ENCODE data around the gene DKK3.
A peak's percentile ranks its signal among the peaks of the same experiment; 100 is the strongest.

The DKK3 gene

GRCh38 chr11:12031856-12032544 is 23.6 kb upstream of the DKK3 start:
- FAIRE-seq, result no peak

GRCh38 chr11:12029738-12030363 is 21.4 kb upstream of the DKK3 start:
- no peak for DNase-seq (ENCODE audit: extremely low spot score, insufficient read length, low read depth)

More at GRCh38 chr11:12031856-12032544, 23.6 kb upstream of the DKK3 start:
- DNase-seq (ENCODE audit: extremely low spot score, insufficient read length, low read depth), result no peak

GRCh38 chr11:12029119-12029518 is 20.7 kb upstream of the DKK3 start:
- FAIRE-seq (no peak), DNase-seq (ENCODE audit: extremely low spot score, insufficient read length, low read depth) (no peak)

More at GRCh38 chr11:12029738-12030363, 21.4 kb upstream of the DKK3 start:
- no peak for FAIRE-seq

DNA sequence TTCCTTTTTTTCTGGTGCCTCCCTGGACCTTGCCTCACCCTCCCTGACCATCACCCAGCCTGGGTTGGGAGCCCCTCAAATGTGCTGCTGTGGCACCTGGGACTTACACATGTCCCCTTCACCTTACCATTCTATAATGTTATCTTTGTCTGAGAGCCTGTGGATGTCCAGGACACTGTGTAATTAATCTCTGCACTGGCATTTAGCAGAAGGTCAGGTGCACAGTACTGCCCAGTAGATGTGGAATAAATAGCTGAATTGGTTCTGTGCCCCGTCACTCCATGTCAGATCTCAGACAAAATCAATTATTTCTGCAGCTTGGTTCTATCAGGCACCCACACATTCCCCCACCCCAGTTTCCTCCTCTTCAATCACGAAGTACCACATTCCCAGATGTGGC is 19.9 kb upstream of the DKK3 start:
- no peak for DNase-seq (ENCODE audit: extremely low spot score, insufficient read length, low read depth)
- FAIRE-seq, result no peak

- no peak for DNase-seq (ENCODE audit: extremely low spot score, insufficient read length, low read depth)
- FAIRE-seq, result peak; percentile 21
Measured at GRCh38 chr11:12026331-12027211, 18.1 kb upstream of the DKK3 start.

GRCh38 chr11:12024254-12024926 is 16.0 kb upstream of the DKK3 start:
- no peak for FAIRE-seq
- DNase-seq (ENCODE audit: extremely low spot score, insufficient read length, low read depth), result no peak

- no peak for DNase-seq (ENCODE audit: extremely low spot score, insufficient read length, low read depth)
- no peak for FAIRE-seq
Measured at GRCh38 chr11:12023015-12023414, 14.6 kb upstream of the DKK3 start.

DNA sequence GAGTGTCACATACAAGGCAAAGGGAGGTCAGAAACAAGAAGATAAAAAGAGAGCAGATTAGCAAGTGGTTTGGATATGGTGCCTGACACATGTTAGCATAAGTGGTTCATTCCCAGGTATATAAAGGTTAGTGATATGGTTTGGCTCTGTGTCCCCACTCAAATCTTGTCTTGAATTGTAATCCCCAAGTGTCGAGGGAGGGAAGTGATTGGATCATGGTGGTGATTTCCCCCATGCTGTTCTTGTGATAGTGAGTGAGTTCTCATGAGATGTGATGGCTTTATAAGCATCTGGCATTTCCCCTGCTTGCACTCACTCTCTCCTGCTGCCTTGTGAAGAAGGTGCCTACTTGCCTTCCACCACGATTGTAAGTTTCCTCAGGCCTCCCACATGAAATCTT is 12.1 kb upstream of the DKK3 start:
- FAIRE-seq, result no peak

DNA sequence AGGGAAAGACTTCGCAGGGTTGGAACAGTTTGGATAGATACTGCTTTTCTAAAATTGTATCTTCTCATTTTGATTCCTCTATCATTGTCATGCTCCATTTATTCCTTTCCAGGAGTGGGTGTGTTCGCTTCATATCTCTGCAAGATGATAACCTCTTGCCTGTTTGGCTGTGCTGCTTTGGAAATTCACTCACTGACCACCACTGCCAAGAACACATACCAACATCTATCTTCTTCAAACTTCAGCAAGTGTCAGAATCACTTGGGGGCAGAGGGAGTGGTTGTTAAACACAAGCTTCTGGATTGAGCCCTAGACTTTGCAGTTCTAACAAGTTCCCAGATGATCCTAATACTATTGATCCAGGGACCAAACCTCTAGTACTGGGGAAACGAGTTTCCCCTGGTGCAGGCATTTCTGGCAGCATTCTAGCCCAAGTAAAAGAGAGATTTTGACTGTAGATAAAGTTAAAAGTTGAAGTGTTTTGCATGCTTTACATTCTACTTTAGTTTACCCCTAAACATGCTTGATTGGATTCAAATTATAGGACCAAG is 11.5 kb upstream of the DKK3 start:
- FAIRE-seq, result no peak

More for the DNA sequence above, 12.1 kb upstream of the DKK3 start:
- DNase-seq (ENCODE audit: extremely low spot score, insufficient read length, low read depth), result no peak

DNA sequence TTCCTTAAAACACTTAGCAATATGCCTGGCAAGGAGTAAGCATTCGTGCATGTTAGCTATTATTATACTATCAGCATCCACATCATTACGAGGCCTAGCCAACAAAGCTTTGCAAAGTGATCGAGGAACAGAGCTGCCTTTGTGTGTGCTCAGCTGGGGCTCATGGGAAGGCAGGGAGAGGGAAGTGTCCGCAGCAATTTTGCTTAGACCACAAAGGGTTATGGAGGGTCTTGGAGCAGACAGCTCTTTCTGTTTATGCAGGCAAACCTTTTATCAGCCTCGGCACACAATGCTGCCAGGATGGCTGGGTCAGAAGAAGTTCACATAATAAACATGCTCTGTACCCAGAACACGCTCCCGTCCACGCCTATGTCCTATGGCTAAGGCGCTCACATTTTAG is 10.9 kb upstream of the DKK3 start:
- DNase-seq (ENCODE audit: extremely low spot score, insufficient read length, low read depth) (no peak), FAIRE-seq (no peak)

More for the DNA sequence above, 11.5 kb upstream of the DKK3 start:
- DNase-seq (ENCODE audit: extremely low spot score, insufficient read length, low read depth), result no peak

DNA sequence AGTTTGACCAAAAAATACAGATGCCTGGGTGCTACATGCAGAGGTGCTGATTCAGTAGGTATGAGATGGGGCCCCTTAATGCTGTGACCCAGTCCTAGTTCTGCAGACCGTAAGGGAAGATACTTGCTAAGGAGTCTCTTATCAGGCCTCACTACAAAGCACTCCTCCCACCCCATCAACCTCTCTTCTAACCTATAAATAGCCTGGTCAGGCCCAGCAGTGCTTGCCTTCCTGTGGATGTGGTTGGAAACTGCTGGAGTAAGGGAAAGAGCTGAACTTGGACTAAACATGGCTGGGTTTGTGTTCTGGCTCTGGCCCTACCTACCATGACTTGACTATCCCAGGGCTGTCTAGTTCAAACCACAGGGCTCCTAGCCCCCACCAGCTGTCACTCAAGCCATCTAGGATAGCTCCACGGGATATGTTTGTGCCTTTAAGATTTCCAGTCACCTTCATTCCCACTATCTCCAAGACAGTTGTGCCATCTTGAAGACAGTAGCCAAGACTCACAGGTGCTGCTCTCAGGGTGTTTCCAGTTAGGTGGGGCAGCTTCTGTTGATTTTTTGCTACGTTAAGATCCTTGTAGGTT is 9.5 kb upstream of the DKK3 start:
- no peak for FAIRE-seq
- no peak for DNase-seq (ENCODE audit: extremely low spot score, insufficient read length, low read depth)

DNA sequence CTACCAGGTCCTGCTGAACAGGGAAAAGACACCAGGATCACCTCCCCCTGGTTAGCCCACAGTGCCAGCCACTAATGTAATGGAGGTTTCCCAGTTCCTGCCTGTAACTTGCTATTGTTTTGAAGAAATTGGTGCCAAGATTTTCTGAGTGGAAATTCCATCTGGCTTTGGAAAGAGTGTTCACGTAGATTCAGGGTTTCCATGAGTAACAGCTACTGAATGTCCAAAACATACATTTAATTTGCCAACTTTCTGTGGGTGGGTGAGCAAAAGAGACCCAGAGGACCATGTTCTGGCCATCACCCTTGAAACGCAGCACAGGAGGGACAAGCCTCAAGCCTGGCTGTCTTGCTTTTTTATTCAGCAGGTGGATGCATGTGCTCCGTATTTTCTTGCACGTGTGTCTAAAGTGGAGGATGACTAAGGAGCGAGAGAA is 8.8 kb upstream of the DKK3 start:
- DNase-seq (ENCODE audit: extremely low spot score, insufficient read length, low read depth) (no peak), FAIRE-seq (no peak)

GRCh38 chr11:12016246-12016645 is 7.8 kb upstream of the DKK3 start:
- no peak for FAIRE-seq
- no peak for DNase-seq (ENCODE audit: extremely low spot score, insufficient read length, low read depth)

DNA sequence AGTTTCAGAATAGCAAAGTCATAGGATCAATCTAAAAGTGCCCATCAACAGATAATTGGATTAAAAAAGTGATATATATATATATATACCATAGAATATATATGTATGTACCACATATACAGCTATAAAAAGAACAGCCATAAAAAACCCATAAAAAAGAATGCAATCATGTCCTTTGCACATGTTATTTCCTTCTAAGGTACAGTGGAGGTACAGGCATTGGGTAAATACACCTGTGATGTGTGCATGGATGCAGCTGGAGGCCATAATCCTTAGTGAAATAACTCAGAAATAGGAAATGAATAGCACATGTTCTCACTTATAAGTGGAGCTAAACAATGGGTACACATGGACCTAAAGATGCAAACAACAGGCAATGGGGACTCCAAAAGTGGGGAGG is 7.1 kb upstream of the DKK3 start:
- FAIRE-seq (no peak), DNase-seq (ENCODE audit: extremely low spot score, insufficient read length, low read depth) (no peak)

- DNase-seq (ENCODE audit: extremely low spot score, insufficient read length, low read depth) (no peak), FAIRE-seq (no peak)
Measured at GRCh38 chr11:12013781-12014180, 5.4 kb upstream of the DKK3 start.

- FAIRE-seq (no peak), DNase-seq (ENCODE audit: extremely low spot score, insufficient read length, low read depth) (no peak)
Measured at GRCh38 chr11:12009617-12010321, 1.3 kb upstream of the DKK3 start.

DNA sequence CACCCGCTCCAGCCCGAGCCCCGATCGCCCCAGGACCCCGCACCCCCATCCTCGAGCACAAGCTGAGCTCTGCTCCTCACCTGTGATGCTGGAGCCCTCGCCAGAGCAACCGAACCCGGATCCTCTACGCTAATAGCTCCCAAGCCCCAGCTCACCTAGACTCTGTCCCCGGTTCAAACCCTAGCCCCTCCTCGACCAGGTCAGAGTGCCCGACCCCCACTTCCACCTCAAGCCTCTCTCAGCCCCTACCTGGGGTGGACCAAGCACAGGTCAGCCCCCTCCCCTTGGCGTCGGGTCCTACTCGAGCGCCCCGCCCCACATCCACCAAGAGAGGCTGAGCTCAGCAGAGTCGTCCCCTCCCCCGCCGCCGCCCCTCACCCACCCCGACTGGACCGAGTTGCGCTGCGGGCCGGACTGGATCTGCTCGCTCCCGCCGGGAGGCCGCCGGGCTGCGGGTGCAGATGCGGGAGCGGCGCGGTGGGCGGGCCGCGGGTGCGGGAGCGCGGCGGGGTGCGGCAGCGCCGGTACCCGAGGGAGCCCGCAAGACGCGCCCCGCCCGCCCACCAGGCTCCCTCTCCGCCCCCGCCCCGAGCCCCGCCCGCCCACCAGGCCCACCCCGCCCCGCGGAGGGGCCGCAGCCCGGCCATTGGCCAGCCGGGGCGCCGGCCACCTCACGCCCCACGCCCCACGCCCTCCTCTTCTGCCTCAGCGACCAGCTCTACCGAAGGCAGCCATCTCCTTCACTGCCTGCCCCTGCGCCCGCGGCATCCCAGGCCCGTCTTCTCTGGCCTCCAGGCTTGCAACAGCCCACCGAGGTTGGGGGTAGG is 577 bp upstream of the DKK3 start:
- DNase-seq (ENCODE audit: extremely low spot score, insufficient read length, low read depth) (no peak), FAIRE-seq (no peak)

DNA sequence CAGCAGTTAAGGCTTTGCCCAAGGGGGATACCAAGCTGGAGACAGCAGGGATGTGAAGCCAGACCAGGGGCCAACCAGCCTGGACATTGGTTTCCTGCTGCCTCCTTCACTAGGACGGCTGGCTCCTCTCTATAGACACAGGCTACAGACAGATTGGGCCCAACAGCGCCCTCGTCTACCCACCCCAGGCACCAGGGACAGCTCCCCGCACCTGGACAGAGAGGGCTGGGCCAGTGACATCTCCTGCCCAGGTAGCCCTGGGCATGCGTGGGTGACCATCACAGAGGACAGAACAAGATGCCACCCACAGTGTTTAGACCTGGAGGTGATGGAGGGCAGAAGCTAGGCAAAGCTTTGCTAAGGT is 1.2 kb downstream of the DKK3 start:
- no peak for FAIRE-seq
- DNase-seq (ENCODE audit: extremely low spot score, insufficient read length, low read depth), result no peak

Data from GM18507 (cell line).